ENCODE data around the gene SLC9A5. TPM values are rescaled to one million over a fixed set of nuclear protein-coding genes. Genes with fewer than 3 reads are reported as not detected.

Gene SLC9A5
- total RNA-seq, 1 donor from 2014 or later = 4.4 TPM

DNA sequence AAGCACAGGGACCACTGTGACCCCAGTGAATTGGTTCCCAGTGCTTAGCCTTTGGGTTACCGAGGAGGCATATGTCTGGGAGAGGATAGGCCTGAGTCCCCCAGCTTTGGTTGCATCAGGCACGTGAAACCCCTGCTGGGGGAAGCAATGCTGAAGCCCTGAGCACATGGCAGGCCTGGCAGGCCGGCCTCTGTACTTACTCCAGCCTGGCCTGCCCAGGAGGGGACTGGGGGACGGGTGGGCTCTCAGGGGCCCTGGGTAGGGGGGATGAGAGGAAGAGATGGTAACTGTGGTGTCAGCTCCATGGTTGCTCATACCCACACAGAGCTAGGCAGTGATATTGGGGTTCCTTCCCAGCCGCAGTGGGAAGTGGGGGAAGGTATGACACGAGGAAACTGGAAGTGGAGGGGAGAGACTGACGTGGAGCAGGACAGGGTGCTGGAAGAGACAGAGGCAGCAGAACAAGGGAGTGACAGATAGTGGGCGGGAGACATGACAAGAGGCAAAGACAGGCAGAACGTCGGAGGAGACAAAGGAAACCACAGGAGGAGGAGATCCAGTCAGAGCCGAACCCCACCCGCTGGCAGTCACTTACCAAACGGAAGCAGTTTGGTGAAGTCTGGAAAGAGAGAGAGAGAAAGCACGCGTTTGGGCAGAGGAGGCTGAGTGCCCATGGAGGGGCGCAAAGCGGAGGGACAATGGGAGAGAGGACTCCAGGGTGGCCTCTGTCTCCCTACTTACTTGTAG is 12.8 kb upstream of the SLC9A5 start:
- Mint-ChIP-seq H3K4me3 (no peak overlapping the region), H3K36me3 (ENCODE audit: low read depth) (peaks cover 12% of the 10 kb centered on the region), H3K27ac (ENCODE audit: unreplicated experiment) (peak overlapping the region; percentile 78), H3K4me1 (peaks cover 9% of the 10 kb centered on the region), H3K27me3 (ENCODE audit: low read depth) (no peaks in the 10 kb centered on the region), H3K9me3 (no peaks in the 10 kb centered on the region)
- DNase-seq (ENCODE audit: low read depth, low spot score) = no peak
- TF ChIP-seq, protein P1, sequence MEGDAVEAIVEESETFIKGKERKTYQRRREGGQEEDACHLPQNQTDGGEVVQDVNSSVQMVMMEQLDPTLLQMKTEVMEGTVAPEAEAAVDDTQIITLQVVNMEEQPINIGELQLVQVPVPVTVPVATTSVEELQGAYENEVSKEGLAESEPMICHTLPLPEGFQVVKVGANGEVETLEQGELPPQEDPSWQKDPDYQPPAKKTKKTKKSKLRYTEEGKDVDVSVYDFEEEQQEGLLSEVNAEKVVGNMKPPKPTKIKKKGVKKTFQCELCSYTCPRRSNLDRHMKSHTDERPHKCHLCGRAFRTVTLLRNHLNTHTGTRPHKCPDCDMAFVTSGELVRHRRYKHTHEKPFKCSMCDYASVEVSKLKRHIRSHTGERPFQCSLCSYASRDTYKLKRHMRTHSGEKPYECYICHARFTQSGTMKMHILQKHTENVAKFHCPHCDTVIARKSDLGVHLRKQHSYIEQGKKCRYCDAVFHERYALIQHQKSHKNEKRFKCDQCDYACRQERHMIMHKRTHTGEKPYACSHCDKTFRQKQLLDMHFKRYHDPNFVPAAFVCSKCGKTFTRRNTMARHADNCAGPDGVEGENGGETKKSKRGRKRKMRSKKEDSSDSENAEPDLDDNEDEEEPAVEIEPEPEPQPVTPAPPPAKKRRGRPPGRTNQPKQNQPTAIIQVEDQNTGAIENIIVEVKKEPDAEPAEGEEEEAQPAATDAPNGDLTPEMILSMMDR (conservative IDR thresholded peaks at IDR 0.05) = no peak

DNA sequence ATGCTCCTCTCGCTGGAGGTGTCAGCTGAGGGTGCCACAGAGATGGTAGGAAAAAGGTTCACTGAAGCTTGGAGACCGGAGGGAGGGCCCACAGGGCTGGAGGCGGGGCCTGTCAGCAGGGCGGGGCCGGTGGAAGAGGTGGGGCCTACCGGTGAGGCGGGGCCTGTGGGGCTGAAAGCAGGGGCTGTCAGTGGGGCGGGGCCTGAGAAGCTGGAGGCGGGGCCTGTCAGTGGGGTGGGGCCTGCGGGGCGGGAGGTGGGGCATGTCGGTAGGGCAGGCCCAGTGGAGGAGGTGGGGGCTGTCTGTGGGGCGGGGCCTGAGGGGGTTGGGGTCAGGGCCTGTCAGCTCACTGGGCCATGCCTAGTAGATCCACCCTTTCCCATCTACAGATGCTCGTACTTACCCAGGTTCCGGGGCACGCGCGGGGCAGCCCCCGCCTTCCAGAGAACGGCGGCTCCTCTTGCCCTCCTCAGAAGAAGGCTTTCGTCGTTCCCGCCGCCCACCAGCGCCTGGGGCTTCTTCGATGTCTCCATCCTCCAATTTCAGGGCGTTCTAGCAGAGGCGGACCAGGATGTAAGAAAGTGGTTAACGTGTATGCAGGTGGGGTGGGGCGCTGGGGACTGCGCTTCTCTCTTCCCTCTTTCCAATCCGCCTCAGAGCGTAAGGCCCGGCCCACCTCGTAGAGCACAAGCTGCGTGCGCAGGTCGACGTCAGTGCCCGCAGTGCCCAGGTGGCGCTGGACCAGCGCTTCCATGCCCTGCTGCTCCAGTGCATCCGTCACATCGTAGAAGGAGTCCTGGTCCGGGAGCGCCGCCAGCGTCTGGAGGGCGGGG is 12.0 kb upstream of the SLC9A5 start:
- peak; percentile 42 for DNase-seq (ENCODE audit: low read depth, low spot score)
- peaks cover 12% of the 10 kb centered on the region for H3K36me3 Mint-ChIP-seq (ENCODE audit: low read depth)
- no peaks in the 10 kb centered on the region for H3K27me3 Mint-ChIP-seq (ENCODE audit: low read depth)
- TF ChIP-seq, protein P1 (conservative IDR thresholded peaks at IDR 0.05) = no peak
- no peaks in the 10 kb centered on the region for H3K9me3 Mint-ChIP-seq
- no peak overlapping the region for H3K27ac Mint-ChIP-seq (ENCODE audit: unreplicated experiment)
- no peak overlapping the region for H3K4me3 Mint-ChIP-seq
- peaks cover 14% of the 10 kb centered on the region for H3K4me1 Mint-ChIP-seq

GRCh38 chr16:67237396-67238277 is 11.1 kb upstream of the SLC9A5 start:
- Mint-ChIP-seq H3K9me3 (no peaks in the 10 kb centered on the region), H3K27ac (ENCODE audit: unreplicated experiment) (no peak overlapping the region), H3K4me1 (peaks cover 14% of the 10 kb centered on the region), H3K36me3 (ENCODE audit: low read depth) (peaks cover 12% of the 10 kb centered on the region), H3K27me3 (ENCODE audit: low read depth) (no peaks in the 10 kb centered on the region), H3K4me3 (no peak overlapping the region)
- no peak for DNase-seq (ENCODE audit: low read depth, low spot score)
- TF ChIP-seq, protein P1 (conservative IDR thresholded peaks at IDR 0.05) = no peak

- DNase-seq (ENCODE audit: low read depth, low spot score) = no peak
- TF ChIP-seq, protein P1 (conservative IDR thresholded peaks at IDR 0.05) = no peak
- peaks cover 12% of the 10 kb centered on the region for H3K36me3 Mint-ChIP-seq (ENCODE audit: low read depth)
Measured at GRCh38 chr16:67238278-67238575, 10.6 kb upstream of the SLC9A5 start.

DNA sequence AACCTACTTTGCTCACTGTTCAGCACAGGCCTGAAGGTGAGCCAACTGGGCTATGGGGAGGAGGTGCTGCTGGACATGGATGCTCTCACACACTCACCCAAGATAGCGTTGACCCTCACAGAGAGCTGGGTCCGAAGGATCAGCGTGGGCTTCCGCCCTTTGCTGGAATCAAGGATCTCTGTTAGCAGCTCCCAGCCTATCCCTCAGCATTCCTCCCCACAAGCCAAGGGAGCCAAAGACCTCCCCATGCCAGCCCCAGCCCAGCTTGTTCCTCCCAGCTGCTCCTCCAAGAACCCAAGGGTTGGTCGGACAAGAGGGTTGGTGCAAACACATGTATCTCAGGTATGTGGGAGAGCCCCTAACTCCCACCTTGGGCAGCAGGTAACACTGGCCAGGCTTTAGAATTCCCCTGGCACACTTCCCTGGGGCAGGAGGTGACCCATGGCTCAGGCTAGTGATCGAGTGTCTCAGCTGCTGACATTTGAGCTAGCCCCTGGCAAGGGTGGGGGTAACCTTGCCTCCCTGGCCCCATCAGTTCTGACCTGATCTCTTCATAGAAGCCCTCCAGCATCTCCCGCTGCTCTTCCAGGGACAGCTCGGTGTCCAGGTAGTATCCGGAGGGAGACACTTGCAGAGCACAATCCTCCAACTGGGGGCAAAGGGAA is 9.8 kb upstream of the SLC9A5 start:
- Mint-ChIP-seq H3K36me3 (ENCODE audit: low read depth) (peaks cover 12% of the 10 kb centered on the region), H3K9me3 (no peaks in the 10 kb centered on the region), H3K27ac (ENCODE audit: unreplicated experiment) (peak overlapping the region; percentile 24), H3K4me3 (no peak overlapping the region), H3K27me3 (ENCODE audit: low read depth) (no peaks in the 10 kb centered on the region), H3K4me1 (peaks cover 14% of the 10 kb centered on the region)
- no peak for DNase-seq (ENCODE audit: low read depth, low spot score)
- TF ChIP-seq, protein P1 (conservative IDR thresholded peaks at IDR 0.05) = no peak

More at GRCh38 chr16:67238278-67238575, 10.6 kb upstream of the SLC9A5 start:
- Mint-ChIP-seq H3K9me3 (no peaks in the 10 kb centered on the region), H3K27me3 (ENCODE audit: low read depth) (no peaks in the 10 kb centered on the region), H3K4me3 (no peak overlapping the region), H3K27ac (ENCODE audit: unreplicated experiment) (no peak overlapping the region), H3K4me1 (peaks cover 14% of the 10 kb centered on the region)
